Pancreas (tissue), 10 donors: ENCODE data around the gene CDH10. TPM values are rescaled to one million over a fixed set of nuclear protein-coding genes. Genes with fewer than 3 reads are reported as not detected.
A peak's percentile ranks its signal among the peaks of the same experiment; 100 is the strongest.

ENCODE experiments used
- ATAC-seq, 4 donors: fragments of 200-7000 bp; cut with Tn5 transposase; one replicate each; pipeline versions ENCODE4 v1.8.0 to v1.9.1; 2020; ENCODE audit warnings: mild to moderate bottlenecking in 4 of 4, moderate library complexity in 4 of 4
- DNase-seq, 6 donors: peaks; one replicate each; pipeline ENCODE4 v3.0.0-alpha.2; 2020
- FAIRE-seq: peaks from 2 replicates; lab custom pipeline; 2012; peaks lifted over from hg19 to GRCh38; lab: Jason Lieb, UNC
- H3K27ac ChIP-seq, 4 donors: fragments of 200-600 bp; sonication (generic); 1 replicate in 3 of 4; 2 replicates in 1 of 4; pipeline versions ENCODE4 v1.5.0 to v1.8.0; 2020
- H3K27me3 ChIP-seq, 4 donors: fragments of 200-600 bp; one replicate each; pipeline ENCODE4 v1.8.0; 2021
- H3K36me3 ChIP-seq, 3 donors: fragments of 200-600 bp; sonication (generic) in 1 of 3; one replicate each; pipeline versions ENCODE4 v1.5.0 to v1.8.0; 2020 to 2021
- H3K4me1 ChIP-seq, 3 donors: fragments of 200-600 bp; one replicate each; pipeline ENCODE4 v1.8.0; 2021
- H3K4me3 ChIP-seq, 4 donors: fragments of 200-600 bp; sonication (generic) in 2 of 4; one replicate each; pipeline versions ENCODE4 v1.5.0 to v1.8.0; 2020 to 2021
- H3K9me3 ChIP-seq, 4 donors: fragments of 200-600 bp; one replicate each; pipeline ENCODE4 v1.8.0; 2021
- WGBS, 2 donors: extraction: QIAGEN DNeasy Blood & Tissue Kit; methylation state at CpG; one replicate each; pipeline ENCODE4 v1.1.7; 2013; 5-methylcytosine and 5-hydroxymethylcytosine counted together
- intact Hi-C, 3 donors: fragments of 100-400 bp; cut with DNase I; formaldehyde crosslinking; loops; one replicate each; pipeline versions ENCODE4 v1.11.1 to v1.14.2; 2022
- polyA plus RNA-seq, 2 donors: library from polyadenylated mRNA; stranded (reverse); fragments of 200-250 nt; gene quantifications; one replicate each; pipeline ENCODE4 v1.2.3, GENCODE V29; 2013
- total RNA-seq, 6 donors: library from RNA; stranded (reverse); fragmentation: NEBNext Ultra II Directional in 4 of 6; extraction: Animal tissue kit (Norgen Biotek cat#: 25700) in 4 of 6; gene quantifications; one replicate each; pipeline versions ENCODE4 v1.2.1 to v1.2.4, GENCODE V29; 2021 to 2023
- TF ChIP-seq, protein P1 (sequence below), 4 donors: fragments of 200-600 bp; sonication (generic) in 3 of 4; IDR thresholded peaks; one replicate each; pipeline versions ENCODE4 v1.5.0 to v1.8.0; 2021; ENCODE audit warnings: antibody characterized with exemption in 4 of 4
- donor health status: healthy with polysubstance abuse.
- donor health status: DM: no; HTN: no; CAD: no; lungs with moderate emphysema.
- donor health status: DM: no; HTN: no; CAD: no.
- donor health status: control.
- donor health status: control.
- donor health status: Bipolar disorder and iron deficiency.
- donor health status: DM: yes; HTN: yes; CAD: no.
- donor health status: DM: no; HTN: no; CAD: no.
- donor health status: DM: no; HTN: no; CAD: no.
- donor health status: DM: yes; HTN: yes; CAD: no.

Gene CDH10
- total and polyA plus RNA-seq, 8 donors: 0.14 to 2.9 (median 0.44) TPM

DNA sequence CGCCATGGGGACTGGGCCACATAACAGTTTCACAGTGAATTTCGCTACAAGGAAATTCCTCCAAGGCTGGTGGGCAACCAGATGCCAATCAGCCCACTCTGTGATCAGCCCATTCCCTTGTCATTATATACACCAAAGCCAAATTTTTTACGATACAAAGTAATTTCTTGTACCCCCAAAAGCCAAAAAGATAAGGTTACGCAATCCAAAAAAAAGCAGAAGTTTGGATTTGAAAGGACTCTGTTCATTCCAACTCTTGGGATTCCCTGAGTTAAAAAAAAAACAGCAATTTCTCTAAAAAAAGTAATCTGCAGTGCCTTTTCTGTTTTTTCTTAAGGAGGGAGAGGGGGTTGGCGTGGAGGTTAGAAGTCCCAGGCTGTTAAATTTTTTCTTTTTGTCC, 166.8 kb downstream of the CDH10 start:
- H3K27me3 ChIP-seq: no peaks in the 10 kb centered on the region
- H3K27ac ChIP-seq: no peak overlapping the region
- FAIRE-seq: no peak
- DNase-seq: no peak
- H3K9me3 ChIP-seq: no peaks in the 10 kb centered on the region
- H3K4me3 ChIP-seq: no peak overlapping the region
- TF ChIP-seq, protein P1, sequence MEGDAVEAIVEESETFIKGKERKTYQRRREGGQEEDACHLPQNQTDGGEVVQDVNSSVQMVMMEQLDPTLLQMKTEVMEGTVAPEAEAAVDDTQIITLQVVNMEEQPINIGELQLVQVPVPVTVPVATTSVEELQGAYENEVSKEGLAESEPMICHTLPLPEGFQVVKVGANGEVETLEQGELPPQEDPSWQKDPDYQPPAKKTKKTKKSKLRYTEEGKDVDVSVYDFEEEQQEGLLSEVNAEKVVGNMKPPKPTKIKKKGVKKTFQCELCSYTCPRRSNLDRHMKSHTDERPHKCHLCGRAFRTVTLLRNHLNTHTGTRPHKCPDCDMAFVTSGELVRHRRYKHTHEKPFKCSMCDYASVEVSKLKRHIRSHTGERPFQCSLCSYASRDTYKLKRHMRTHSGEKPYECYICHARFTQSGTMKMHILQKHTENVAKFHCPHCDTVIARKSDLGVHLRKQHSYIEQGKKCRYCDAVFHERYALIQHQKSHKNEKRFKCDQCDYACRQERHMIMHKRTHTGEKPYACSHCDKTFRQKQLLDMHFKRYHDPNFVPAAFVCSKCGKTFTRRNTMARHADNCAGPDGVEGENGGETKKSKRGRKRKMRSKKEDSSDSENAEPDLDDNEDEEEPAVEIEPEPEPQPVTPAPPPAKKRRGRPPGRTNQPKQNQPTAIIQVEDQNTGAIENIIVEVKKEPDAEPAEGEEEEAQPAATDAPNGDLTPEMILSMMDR (IDR thresholded peaks at IDR 0.05): no peak
- ATAC-seq: no peak
- WGBS, 2 donors: 79 to 90% methylated on average over 5 of the region's 5 CpGs
- H3K4me1 ChIP-seq: no peaks in the 10 kb centered on the region
- H3K36me3 ChIP-seq: no peaks in the 10 kb centered on the region
- intact Hi-C loops: no loop called here

DNA sequence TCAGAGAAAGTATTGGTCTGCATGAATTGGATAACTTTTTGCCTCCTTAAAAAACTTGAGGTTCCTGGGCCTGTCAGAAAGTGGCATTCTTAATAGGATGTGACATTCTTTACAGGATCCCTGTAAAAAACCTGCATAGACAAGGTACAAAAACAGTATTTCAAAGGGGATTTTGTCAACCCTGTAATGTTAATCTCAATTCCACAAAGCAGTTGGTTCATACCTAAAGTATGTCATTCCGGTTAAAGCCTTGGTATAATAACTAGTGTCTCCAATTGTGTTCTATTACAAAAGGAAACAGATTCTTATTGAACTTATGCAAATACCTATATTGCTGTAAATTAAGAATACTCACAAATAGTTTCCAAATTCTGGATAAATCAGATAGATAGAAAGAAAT, 169.7 kb downstream of the CDH10 start:
- TF ChIP-seq, protein P1 (IDR thresholded peaks at IDR 0.05): no peak
- WGBS, 2 donors: 95 to 96% methylated on average over 1 of the region's 1 CpG
- Histone ChIP-seq H3K4me3 (no peak overlapping the region), H3K27ac (no peak overlapping the region), H3K27me3 (no peaks in the 10 kb centered on the region), H3K9me3 (no peaks in the 10 kb centered on the region), H3K36me3 (no peaks in the 10 kb centered on the region), H3K4me1 (no peaks in the 10 kb centered on the region)
- ATAC-seq: no peak
- intact Hi-C loops: no loop called here
- FAIRE-seq: peak; percentile 23
- DNase-seq: no peak

DNA sequence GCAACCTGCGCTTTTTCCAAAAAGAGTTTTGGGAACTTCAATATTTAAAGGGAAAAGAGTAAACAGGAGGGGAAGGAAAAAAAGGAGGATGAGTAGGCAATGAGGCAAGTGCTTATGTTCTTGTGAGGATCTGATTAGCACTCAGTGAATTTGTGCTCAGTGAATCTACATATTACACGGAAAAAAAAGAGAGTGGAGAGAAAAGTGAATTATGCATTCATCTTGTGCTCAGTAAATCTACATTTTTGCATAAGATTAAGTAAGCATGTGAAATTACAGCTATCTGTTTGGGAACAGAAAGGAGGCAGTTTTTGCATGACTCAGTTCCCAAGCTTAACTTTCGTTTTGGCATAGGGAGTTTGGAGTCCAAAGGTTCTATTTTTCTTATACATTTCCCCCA, 170.1 kb downstream of the CDH10 start:
- WGBS, 2 donors: 72 to 77% methylated on average over 3 of the region's 3 CpGs

DNA sequence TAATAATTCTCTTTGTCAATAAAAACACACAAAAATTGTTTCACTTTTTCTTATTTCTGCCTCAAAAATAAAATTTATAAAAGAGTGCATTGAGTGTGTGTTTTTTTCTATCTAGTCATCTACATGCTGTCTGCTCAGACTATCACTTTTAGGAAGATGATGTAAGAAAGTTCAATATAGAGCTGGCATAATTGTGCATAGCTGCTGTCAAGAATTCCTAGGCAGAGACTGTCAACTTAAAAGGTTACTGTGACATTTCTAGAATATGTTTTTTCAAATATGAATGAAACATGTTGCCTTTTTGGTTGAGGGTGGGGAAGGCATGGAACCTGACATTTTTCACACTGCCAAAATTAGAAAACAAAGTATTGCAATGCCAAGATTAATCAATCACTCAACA, 172.3 kb downstream of the CDH10 start:
- Histone ChIP-seq H3K27ac (no peak overlapping the region), H3K36me3 (no peaks in the 10 kb centered on the region), H3K4me3 (no peak overlapping the region), H3K27me3 (no peaks in the 10 kb centered on the region), H3K9me3 (no peaks in the 10 kb centered on the region), H3K4me1 (no peaks in the 10 kb centered on the region)
- DNase-seq (no peak), FAIRE-seq (no peak), ATAC-seq (no peak)
- TF ChIP-seq, protein P1 (IDR thresholded peaks at IDR 0.05): no peak
- intact Hi-C loops: no loop called here

More for the DNA sequence above, 170.1 kb downstream of the CDH10 start:
- Histone ChIP-seq H3K4me1 (no peaks in the 10 kb centered on the region), H3K27me3 (no peaks in the 10 kb centered on the region), H3K27ac (no peak overlapping the region), H3K4me3 (no peak overlapping the region), H3K36me3 (no peaks in the 10 kb centered on the region), H3K9me3 (no peaks in the 10 kb centered on the region)
- intact Hi-C loops: no loop called here
- TF ChIP-seq, protein P1 (IDR thresholded peaks at IDR 0.05): no peak
- ATAC-seq: no peak
- FAIRE-seq: no peak
- no peak for DNase-seq

DNA sequence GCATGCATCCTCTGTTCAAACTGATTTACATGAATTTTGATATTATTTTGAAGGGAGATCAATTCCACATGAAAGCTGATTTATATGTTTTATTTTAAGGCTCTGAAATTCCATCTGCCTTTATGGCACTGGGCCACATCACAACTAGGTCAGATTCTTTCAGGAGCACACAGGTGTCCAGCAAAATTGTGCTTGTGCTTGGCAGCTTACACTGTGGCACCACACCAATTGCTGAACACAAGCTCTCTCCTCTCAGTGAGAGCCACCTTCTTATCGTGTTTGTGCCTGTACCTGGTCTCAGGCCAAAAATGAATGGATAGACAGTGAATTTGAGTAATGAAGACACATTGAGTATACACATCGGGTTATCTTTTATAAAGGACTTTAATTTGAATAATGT, 200.4 kb downstream of the CDH10 start:
- WGBS, 2 donors: 19 to 20% methylated on average over 2 of the region's 2 CpGs
- no peaks in the 10 kb centered on the region for H3K4me1 ChIP-seq
- H3K27ac ChIP-seq: no peak overlapping the region
- intact Hi-C loops: no loop called here
- no peak for ATAC-seq
- TF ChIP-seq, protein P1 (IDR thresholded peaks at IDR 0.05): no peak
- no peak for FAIRE-seq
- no peaks in the 10 kb centered on the region for H3K27me3 ChIP-seq
- H3K9me3 ChIP-seq: no peaks in the 10 kb centered on the region
- H3K36me3 ChIP-seq: no peaks in the 10 kb centered on the region
- no peak overlapping the region for H3K4me3 ChIP-seq
- no peak for DNase-seq
